HG02588 (cell line): ENCODE measurements around the gene CCDC91.
A peak's percentile ranks its signal among the peaks of the same experiment; 100 is the strongest.
"Not testable (repeated sequence)": the region's sequence is repeated elsewhere in the genome, so short reads cannot be mapped to it uniquely, and the experiment has no call there.

Source experiments
- ATAC-seq: cut with Tn5 transposase; IDR thresholded peaks from one replicate; pipeline ENCODE4 v1.9.1; 2021; ENCODE audit warnings: mild to moderate bottlenecking, moderate library complexity; ENCODE audit not compliant: unreplicated experiment

Gene CCDC91

GRCh38 chr12:28178775-28179174 lies 11.5 kb upstream of the CCDC91 start:
- no peak for ATAC-seq

- no peak for ATAC-seq
These were observed 9.5 kb upstream of the CCDC91 start for GRCh38 chr12:28180786-28181185.

GRCh38 chr12:28184375-28184774 lies 5.9 kb upstream of the CCDC91 start:
- ATAC-seq = no peak

DNA sequence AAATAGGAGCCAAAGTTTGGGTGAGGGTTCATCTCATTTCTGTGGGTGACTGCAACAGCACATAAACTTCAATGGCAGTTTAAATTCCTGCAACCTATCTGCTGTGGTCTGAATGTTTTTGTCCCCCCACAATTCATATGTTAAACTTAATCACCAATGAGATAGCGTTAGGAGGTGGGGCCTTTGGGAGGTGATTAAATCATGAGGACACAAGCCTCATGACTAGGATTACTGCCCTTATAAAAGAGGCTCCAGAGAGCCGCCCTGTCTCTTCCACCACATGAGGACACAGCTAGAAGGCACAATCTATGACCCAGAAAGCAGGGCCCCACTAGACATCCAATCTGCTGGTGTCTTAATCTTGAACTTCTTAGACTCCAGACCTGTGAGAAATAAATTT lies 3.8 kb upstream of the CCDC91 start:
- no peak for ATAC-seq

DNA sequence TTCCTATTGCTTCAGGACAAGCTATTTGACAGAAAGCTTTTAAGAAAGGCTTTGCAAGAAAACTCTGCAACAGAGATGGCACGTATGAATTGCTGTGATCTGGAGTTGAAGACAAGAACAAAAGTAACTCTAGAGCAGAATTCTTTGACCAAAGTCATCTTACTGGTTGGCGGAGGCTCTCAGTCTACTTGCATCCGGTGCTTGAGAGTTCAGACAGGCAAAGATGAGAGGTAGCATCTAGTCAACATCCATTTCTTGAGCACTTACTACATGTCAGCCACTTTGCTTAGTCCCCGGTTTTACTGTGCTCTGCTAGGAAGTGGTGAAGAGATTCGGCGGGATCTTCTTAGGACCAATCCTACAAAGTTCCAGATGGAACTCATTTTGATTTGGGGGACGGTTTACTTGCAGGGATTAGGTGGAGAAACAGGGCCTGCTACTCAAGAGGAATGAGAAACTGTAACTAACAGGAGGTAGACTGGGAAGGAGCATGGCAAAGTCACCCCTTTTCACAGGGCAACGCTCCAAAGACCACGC lies 404 bp upstream of the CCDC91 start:
- ATAC-seq = no peak

- no peak for ATAC-seq
These were observed 1.1 kb downstream of the CCDC91 start for GRCh38 chr12:28191051-28192048.

DNA sequence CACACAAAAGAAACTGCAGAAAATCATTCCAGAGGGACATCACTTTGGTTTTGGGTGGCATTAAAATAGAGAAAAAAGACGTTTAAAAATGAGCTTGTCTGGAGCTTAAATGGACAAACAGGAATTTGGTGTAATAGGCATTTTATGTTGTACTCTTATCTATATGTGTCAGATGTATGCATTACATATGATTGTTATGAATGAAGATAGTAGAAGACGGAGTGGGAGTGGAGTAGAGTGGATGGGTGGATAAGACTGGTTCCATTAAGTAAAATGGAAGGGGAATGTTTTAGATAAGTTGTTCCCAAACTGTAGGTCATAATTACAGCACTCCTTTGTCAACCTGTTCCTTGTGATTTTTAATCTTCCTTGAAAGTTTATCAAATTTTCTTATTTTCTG lies 1.9 kb downstream of the CCDC91 start:
- ATAC-seq = no peak

- not testable (repeated sequence) for ATAC-seq
These were observed 4.4 kb downstream of the CCDC91 start for GRCh38 chr12:28194621-28195020.

DNA sequence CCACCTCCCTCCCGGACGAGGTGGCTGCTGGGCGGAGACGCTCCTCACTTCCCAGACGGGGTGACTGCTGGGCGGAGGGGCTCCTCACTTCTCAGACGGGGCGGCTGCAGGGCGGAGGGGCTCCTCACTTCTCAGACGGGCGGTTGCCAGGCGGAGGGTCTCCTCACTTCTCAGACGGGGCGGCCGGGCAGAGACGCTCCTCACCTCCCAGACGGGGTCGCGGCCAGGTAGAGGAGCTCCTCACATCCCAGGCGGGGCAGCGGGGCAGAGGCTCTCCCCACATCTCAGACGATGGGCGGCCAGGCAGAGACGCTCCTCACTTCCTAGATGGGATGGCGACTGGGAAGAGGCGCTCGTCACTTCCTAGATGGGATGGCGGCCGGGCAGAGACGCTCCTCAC lies 10.9 kb downstream of the CCDC91 start:
- ATAC-seq = not testable (repeated sequence)

DNA sequence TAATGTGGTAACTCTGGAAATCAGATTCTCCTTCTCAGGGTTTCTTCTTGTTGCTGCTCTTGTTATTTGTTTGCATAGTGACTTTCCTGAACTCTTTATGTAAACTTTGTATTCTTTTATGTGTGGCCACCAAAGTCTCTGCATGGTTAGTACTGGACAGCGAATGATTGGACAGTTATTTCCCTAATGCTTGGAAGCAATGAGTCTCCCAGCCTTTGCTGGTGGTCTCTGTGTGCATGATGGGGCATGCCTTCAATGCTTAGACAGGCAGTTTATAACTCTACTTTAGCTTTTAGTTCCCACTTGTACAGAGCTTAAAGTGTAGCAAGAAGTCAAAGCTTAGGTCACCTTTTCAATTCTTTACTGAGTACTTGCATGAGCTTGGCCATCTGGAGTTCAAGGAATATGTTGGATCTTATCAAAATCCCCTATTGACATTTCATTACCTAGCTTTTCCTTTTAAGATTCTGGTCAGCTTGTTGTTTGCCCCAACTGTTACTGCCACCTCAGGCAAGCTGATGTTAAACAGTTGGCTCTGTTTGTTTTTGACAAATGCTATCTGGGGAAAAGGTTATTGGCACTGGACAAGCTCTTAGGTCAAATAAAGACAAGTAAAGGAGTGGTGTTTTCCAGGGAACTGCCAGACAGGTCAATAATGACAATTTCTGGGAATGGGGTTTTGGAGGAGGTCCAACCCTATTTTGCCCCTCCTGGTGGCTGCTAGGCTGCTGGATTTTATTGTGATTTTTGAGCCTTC lies 12.3 kb downstream of the CCDC91 start:
- ATAC-seq = no peak

GRCh38 chr12:28209782-28210181 lies 19.5 kb downstream of the CCDC91 start:
- no peak for ATAC-seq

DNA sequence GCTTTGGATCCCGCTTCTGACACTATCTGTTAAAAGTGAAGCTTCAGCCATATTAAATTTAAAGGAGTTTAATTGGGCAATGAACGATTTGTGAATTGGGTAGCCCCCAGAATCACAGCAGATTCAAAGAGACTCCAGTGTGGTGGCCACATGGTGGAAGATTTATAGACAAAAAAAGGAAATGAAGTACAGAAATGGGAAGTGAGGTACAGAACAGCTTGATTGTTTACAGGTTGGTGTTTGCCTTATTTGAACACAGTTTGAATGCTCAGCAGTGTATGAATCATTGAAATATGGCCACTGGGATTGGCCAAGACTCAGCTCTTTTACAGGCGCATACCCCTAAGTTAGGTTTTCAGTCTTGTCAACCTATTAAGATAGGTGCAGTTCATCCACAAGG lies 21.9 kb downstream of the CCDC91 start:
- no peak for ATAC-seq

GRCh38 chr12:28215021-28215420 lies 24.8 kb downstream of the CCDC91 start:
- ATAC-seq = no peak

- no peak for ATAC-seq
These were observed 25.8 kb downstream of the CCDC91 start for GRCh38 chr12:28216016-28216415.

DNA sequence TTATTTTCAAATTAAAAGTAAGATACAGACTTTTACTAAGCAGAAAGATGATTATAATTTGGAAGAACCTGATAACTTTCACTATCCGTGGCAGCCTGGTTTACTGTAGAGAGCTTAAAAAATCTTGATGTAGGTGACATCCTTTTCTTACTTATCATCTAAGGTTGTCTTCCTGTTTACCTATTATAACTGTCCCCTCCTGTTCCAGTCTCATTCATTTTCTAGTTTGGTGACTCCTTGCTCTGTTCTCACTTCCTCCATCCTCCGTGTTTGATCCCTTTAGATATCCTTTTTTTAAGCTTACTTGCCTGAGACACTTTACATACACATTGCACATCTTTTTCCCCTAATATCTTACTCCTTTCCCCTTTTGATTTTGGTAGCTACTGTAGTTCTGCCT lies 27.5 kb downstream of the CCDC91 start:
- no peak for ATAC-seq

- no peak for ATAC-seq
These were observed 28.6 kb downstream of the CCDC91 start for GRCh38 chr12:28218875-28219274.

GRCh38 chr12:28219827-28220226 lies 29.6 kb downstream of the CCDC91 start:
- no peak for ATAC-seq

DNA sequence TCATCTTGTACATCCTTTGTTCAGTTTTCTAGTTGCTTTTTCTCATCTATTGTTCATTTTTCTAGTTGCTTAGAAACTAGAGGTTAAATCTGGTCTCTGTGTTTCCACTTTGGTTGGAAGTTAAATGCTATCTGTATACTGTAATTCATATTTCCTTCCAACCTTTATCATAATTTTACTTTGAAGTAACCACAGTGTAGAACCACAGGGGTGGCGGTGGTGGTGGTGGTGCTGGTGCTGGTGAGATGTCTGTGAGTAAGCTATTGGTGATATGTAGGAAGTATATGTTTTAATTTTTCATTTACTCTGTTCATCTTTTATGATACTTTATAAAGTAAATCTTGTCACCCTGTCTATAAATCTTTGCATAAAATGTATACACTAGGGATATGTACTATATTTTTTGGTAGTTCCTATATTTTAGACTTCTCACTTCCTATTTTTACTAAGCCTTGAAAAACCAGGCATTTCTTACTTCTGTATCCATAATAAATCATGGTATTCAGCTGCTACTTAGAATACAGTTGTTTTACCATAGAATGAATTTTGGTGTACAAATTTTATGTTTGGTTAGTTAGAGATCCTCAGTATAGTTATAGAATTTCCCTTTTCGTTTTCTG lies 31.9 kb downstream of the CCDC91 start:
- no peak for ATAC-seq

- peak; percentile 86 for ATAC-seq
These were observed 32.8 kb downstream of the CCDC91 start for GRCh38 chr12:28223025-28223554.

GRCh38 chr12:28223858-28224257 lies 33.6 kb downstream of the CCDC91 start:
- no peak for ATAC-seq

DNA sequence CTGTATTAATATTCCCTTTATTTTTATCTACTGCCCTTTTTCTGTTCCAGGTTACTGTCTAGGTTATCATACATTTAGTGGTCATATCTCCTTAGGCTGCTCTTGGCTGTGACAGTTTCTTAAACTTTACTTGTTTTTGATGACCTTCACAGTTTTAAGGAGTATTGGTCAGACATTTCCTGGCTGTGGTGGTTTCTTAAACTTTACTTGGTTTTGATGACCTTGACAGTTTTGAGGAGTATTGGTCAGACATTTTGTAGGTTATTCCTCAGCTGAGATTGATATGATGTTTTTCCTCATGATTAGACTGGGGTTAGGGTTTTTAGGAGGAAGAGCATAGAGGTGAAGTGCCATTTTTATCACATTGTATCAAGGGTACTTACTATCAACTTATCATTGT lies 36.4 kb downstream of the CCDC91 start:
- no peak for ATAC-seq
